Glutamatergic neuron (in vitro differentiated cells): ENCODE data around the gene CIB2. TPM values are rescaled to one million over a fixed set of nuclear protein-coding genes. Genes with fewer than 3 reads are reported as not detected.
A peak's percentile ranks its signal among the peaks of the same experiment; 100 is the strongest.

ENCODE experiments used
- DNase-seq: peaks from one replicate; pipeline ENCODE4 v3.0.0; 2022
- H3K27ac Mint-ChIP-seq: one replicate; pipeline ENCODE4 v1.8.0; 2020; ENCODE audit warnings: mild to moderate bottlenecking, mixed read lengths, inconsistent platforms; ENCODE audit not compliant: unreplicated experiment
- H3K27me3 Mint-ChIP-seq: one replicate; pipeline ENCODE4 v1.8.0; 2020; ENCODE audit warnings: mild to moderate bottlenecking, moderate library complexity, mixed read lengths, inconsistent platforms; ENCODE audit not compliant: unreplicated experiment
- H3K36me3 Mint-ChIP-seq: one replicate; pipeline ENCODE4 v1.8.0; 2020; ENCODE audit warnings: mild to moderate bottlenecking, mixed read lengths, inconsistent platforms; ENCODE audit not compliant: unreplicated experiment
- H3K4me1 Mint-ChIP-seq: one replicate; pipeline ENCODE4 v1.8.0; 2020; ENCODE audit warnings: mild to moderate bottlenecking, low read depth, mixed read lengths, inconsistent platforms; ENCODE audit not compliant: unreplicated experiment
- H3K4me3 Mint-ChIP-seq: one replicate; pipeline ENCODE4 v1.8.0; 2020; ENCODE audit warnings: mild to moderate bottlenecking, mixed read lengths, inconsistent platforms; ENCODE audit not compliant: unreplicated experiment
- H3K9me3 Mint-ChIP-seq: one replicate; pipeline ENCODE4 v1.8.0; 2020; ENCODE audit warnings: mild to moderate bottlenecking, moderate library complexity, mixed read lengths, inconsistent platforms; ENCODE audit not compliant: unreplicated experiment
- total RNA-seq: library from RNA; stranded (reverse); fragmentation: NEBNext Ultra II Directional; extraction: Animal tissue kit (Norgen Biotek cat#: 25700); gene quantifications from one replicate; pipeline ENCODE4 v1.2.1, GENCODE V29; 2021; ENCODE audit not compliant: unreplicated experiment
- TF ChIP-seq, protein P1 (sequence below): fragments of 200-600 bp; sonication (generic); IDR thresholded peaks from one replicate; pipeline ENCODE4 v1.5.0; 2021; ENCODE audit not compliant: partially characterized antibody, unreplicated experiment

Gene CIB2
- total RNA-seq, 1 donor from 2014 or later, result 131 TPM

DNA sequence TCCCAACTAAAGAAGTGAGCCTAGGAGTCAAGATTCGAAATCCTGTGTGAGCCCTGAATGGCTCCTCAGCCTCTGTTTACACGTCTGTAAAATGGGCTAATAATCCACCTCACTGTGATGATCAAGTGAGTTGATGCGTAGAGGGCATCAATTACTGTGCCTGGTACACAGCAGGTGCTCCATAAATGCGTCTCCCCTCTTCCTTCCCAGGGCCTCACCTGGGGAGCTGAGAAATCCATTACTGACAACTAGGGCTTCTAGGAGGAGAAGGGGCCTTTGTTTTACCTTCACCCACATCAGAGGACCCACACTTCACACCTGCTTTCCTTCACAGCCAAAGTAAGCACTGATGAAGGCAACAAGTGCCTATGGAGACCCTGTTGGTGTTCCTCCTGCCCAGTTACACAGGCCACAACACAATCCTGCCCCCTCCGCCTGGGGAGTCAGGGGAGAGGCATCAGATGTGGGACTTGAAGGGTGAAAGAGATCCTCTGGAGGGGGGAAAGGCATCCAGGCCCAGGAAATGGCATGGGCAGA lies 1.4 kb downstream of the CIB2 start:
- TF ChIP-seq, protein P1, sequence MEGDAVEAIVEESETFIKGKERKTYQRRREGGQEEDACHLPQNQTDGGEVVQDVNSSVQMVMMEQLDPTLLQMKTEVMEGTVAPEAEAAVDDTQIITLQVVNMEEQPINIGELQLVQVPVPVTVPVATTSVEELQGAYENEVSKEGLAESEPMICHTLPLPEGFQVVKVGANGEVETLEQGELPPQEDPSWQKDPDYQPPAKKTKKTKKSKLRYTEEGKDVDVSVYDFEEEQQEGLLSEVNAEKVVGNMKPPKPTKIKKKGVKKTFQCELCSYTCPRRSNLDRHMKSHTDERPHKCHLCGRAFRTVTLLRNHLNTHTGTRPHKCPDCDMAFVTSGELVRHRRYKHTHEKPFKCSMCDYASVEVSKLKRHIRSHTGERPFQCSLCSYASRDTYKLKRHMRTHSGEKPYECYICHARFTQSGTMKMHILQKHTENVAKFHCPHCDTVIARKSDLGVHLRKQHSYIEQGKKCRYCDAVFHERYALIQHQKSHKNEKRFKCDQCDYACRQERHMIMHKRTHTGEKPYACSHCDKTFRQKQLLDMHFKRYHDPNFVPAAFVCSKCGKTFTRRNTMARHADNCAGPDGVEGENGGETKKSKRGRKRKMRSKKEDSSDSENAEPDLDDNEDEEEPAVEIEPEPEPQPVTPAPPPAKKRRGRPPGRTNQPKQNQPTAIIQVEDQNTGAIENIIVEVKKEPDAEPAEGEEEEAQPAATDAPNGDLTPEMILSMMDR, result no peak
- H3K27me3 Mint-ChIP-seq, result peaks cover 12% of the 10 kb centered on the region
- no peak for DNase-seq
- peak overlapping the region; percentile 91 for H3K4me3 Mint-ChIP-seq
- H3K36me3 Mint-ChIP-seq, result no peaks in the 10 kb centered on the region
- H3K9me3 Mint-ChIP-seq, result no peaks in the 10 kb centered on the region
- H3K27ac Mint-ChIP-seq, result no peak overlapping the region
- H3K4me1 Mint-ChIP-seq, result peaks cover 47% of the 10 kb centered on the region

DNA sequence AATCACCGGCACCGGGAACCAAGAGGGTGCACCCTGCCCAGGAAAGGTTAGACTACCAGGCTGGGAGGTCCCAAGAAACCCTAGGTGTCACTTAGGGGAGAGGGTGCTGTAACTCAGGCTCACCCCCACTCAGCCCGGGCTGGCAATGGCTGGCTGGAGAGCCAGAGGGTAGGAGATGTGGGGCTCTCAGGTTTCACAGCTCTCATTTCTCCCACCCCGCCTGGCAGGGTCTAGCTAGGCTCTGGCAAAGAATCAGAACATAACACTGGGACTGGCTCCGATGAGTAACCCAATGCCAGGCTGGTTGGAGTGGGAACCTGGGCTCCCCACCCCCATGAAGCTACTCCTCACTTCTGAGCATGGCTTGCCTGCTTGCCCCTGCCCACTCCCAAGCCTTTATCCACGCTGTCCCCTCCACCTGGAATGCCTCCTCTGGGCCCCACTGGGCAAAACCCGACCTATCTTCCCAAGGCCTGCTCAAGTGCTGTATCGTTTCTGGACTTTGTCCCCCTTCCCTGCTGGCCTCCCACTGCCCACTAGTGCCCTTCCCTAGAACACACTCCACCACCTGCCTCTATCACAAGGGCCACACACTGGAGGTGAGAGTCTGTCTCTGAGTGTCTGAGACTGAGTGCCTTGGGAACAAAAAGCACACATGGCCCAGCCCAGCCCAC lies 2.0 kb downstream of the CIB2 start:
- DNase-seq, result no peak
- TF ChIP-seq, protein P1, result no peak
- Mint-ChIP-seq H3K9me3 (no peaks in the 10 kb centered on the region), H3K36me3 (no peaks in the 10 kb centered on the region), H3K4me3 (peak overlapping the region; percentile 91), H3K4me1 (peaks cover 44% of the 10 kb centered on the region), H3K27ac (peak overlapping the region; percentile 38), H3K27me3 (peaks cover 12% of the 10 kb centered on the region)

DNA sequence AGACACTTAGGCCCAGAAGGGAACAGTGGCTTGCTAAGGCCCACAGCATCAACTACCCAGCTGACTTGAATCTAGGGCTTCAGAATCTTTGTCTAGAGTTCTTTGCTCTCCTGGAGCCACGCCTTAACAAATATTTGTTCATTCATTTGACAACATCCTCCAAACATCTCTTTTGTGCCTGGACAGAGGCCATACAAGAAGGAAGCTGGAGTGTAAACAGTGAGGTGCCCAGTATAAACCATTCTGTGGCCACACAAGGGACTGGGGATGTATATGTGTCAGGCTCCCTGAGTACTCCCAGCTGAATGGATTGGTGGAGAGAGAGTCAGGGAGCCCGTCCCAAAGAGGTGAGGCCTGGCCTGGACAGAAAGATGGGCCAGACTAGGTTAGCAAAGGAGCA lies 3.4 kb downstream of the CIB2 start:
- Mint-ChIP-seq H3K36me3 (no peaks in the 10 kb centered on the region), H3K4me1 (peaks cover 42% of the 10 kb centered on the region), H3K9me3 (no peaks in the 10 kb centered on the region), H3K4me3 (peak overlapping the region; percentile 68), H3K27me3 (peaks cover 14% of the 10 kb centered on the region), H3K27ac (peak overlapping the region; percentile 12)
- DNase-seq, result no peak
- TF ChIP-seq, protein P1, result no peak

DNA sequence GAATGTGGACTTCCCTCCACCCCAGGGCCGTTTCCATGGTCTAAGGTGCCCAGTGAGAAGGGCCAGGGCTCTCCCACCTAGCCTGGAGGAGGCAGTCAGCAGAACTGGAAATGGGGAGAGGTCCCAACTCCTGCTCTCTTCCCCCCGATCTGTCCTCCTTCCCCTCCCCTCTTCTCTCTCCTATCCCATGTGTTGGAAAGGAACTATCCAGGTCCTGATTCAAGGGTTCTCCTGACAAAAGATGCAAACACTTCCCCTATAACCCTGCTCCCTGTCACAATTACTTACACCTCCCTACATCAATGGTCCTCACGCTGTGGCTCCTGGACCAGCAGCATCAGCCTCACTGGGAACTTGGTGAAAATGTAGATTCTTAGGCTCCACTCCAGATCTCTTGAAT lies 6.0 kb downstream of the CIB2 start:
- Mint-ChIP-seq H3K4me3 (no peak overlapping the region), H3K4me1 (peaks cover 47% of the 10 kb centered on the region), H3K27me3 (peaks cover 8% of the 10 kb centered on the region), H3K27ac (peak overlapping the region; percentile 20), H3K36me3 (no peaks in the 10 kb centered on the region), H3K9me3 (peaks cover 2% of the 10 kb centered on the region)
- TF ChIP-seq, protein P1, result no peak
- DNase-seq, result no peak

DNA sequence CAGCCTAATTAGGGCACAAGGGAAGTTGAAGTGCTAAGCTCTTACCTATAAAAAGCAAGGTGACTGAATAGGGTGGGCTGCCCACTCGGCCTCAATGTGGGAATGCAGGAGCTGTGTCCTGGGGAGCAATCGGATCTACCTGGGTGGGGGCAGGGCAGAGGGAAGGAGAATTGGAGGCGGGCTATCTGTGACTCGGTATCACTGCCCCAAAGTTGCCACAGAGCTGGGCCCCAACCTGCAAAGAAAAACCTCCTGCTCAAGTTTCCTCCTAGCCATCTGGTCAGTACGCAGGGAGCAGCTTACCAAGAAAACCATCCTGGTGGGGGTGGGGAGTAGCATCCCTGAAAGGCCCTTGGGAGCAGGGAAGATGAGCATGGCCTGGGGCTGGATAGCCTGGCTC lies 10.7 kb downstream of the CIB2 start:
- Mint-ChIP-seq H3K36me3 (no peaks in the 10 kb centered on the region), H3K9me3 (peaks cover 2% of the 10 kb centered on the region), H3K27ac (peak overlapping the region; percentile 72), H3K4me3 (peak overlapping the region; percentile 78), H3K4me1 (peaks cover 43% of the 10 kb centered on the region), H3K27me3 (peaks cover 2% of the 10 kb centered on the region)
- peak; percentile 57 for DNase-seq
- TF ChIP-seq, protein P1, result no peak
